Osteocyte (in vitro differentiated cells): ENCODE results near the gene ERP27. TPM values are rescaled to one million over a fixed set of nuclear protein-coding genes. Genes with fewer than 3 reads are reported as not detected.

Source experiments
- DNase-seq: peaks from one replicate; pipeline ENCODE4 v3.0.0; 2021; ENCODE audit warnings: mixed read lengths; ENCODE audit not compliant: unreplicated experiment; ENCODE audit errors: extremely low spot score
- H3K27ac Mint-ChIP-seq: one replicate; pipeline ENCODE4 v1.8.0; 2021; ENCODE audit warnings: mild to moderate bottlenecking, mixed read lengths; ENCODE audit not compliant: unreplicated experiment
- H3K27me3 Mint-ChIP-seq: one replicate; pipeline ENCODE4 v1.8.0; 2021; ENCODE audit warnings: mixed read lengths; ENCODE audit not compliant: unreplicated experiment
- H3K36me3 Mint-ChIP-seq: one replicate; pipeline ENCODE4 v1.8.0; 2021; ENCODE audit warnings: mixed read lengths; ENCODE audit not compliant: unreplicated experiment
- H3K4me1 Mint-ChIP-seq: one replicate; pipeline ENCODE4 v1.8.0; 2021; ENCODE audit warnings: mixed read lengths; ENCODE audit not compliant: unreplicated experiment
- H3K4me3 Mint-ChIP-seq: one replicate; pipeline ENCODE4 v1.8.0; 2021; ENCODE audit warnings: mild to moderate bottlenecking, moderate library complexity, mixed read lengths; ENCODE audit not compliant: unreplicated experiment
- H3K9me3 Mint-ChIP-seq: one replicate; pipeline ENCODE4 v1.8.0; 2021; ENCODE audit warnings: mixed read lengths; ENCODE audit not compliant: unreplicated experiment
- CTCF ChIP-seq: fragments of 200-600 bp; sonication (generic); IDR thresholded peaks from 2 replicates; pipeline ENCODE4 v1.5.0; 2021; ENCODE audit warnings: antibody characterized with exemption, mild to moderate bottlenecking, moderate library complexity
- total RNA-seq: library from RNA; stranded (reverse); gene quantifications from 2 replicates; pipeline ENCODE4 v1.2.1, GENCODE V29; 2021

The ERP27 gene
- total RNA-seq, 1 donor from 2014 or later, result 0.70 TPM

GRCh38 chr12:14903386-14904098, 34.8 kb downstream of the ERP27 start:
- peaks cover 24% of the 10 kb centered on the region for H3K4me1 Mint-ChIP-seq
- no peaks in the 10 kb centered on the region for H3K27me3 Mint-ChIP-seq
- no peak overlapping the region for H3K4me3 Mint-ChIP-seq
- H3K9me3 Mint-ChIP-seq, result peaks cover 3% of the 10 kb centered on the region
- no peak for TF ChIP-seq CTCF
- no peaks in the 10 kb centered on the region for H3K36me3 Mint-ChIP-seq
- DNase-seq, result no peak
- no peak overlapping the region for H3K27ac Mint-ChIP-seq

GRCh38 chr12:14902465-14902864, 35.9 kb downstream of the ERP27 start:
- Mint-ChIP-seq H3K4me1 (peaks cover 24% of the 10 kb centered on the region), H3K27me3 (no peaks in the 10 kb centered on the region), H3K27ac (peak overlapping the region; percentile 81), H3K4me3 (no peak overlapping the region), H3K36me3 (no peaks in the 10 kb centered on the region), H3K9me3 (peaks cover 3% of the 10 kb centered on the region)
- no peak for DNase-seq
- no peak for TF ChIP-seq CTCF

- H3K4me1 Mint-ChIP-seq, result peaks cover 34% of the 10 kb centered on the region
- H3K36me3 Mint-ChIP-seq, result no peaks in the 10 kb centered on the region
- H3K27me3 Mint-ChIP-seq, result no peaks in the 10 kb centered on the region
- no peak for TF ChIP-seq CTCF
- no peak overlapping the region for H3K27ac Mint-ChIP-seq
- DNase-seq, result no peak
- no peak overlapping the region for H3K4me3 Mint-ChIP-seq
- H3K9me3 Mint-ChIP-seq, result peaks cover 3% of the 10 kb centered on the region
Observed at GRCh38 chr12:14901228-14901562, 37.1 kb downstream of the ERP27 start.

- Mint-ChIP-seq H3K9me3 (peaks cover 3% of the 10 kb centered on the region), H3K4me1 (peaks cover 38% of the 10 kb centered on the region), H3K27me3 (no peaks in the 10 kb centered on the region), H3K27ac (no peak overlapping the region), H3K4me3 (no peak overlapping the region), H3K36me3 (no peaks in the 10 kb centered on the region)
- DNase-seq, result no peak
- TF ChIP-seq CTCF, result no peak
Observed at GRCh38 chr12:14900521-14901227, 37.7 kb downstream of the ERP27 start.

- Mint-ChIP-seq H3K27ac (peak overlapping the region; percentile 37), H3K27me3 (no peaks in the 10 kb centered on the region), H3K36me3 (no peaks in the 10 kb centered on the region), H3K4me1 (peaks cover 30% of the 10 kb centered on the region), H3K9me3 (no peaks in the 10 kb centered on the region), H3K4me3 (no peak overlapping the region)
- no peak for DNase-seq
- no peak for TF ChIP-seq CTCF
Observed at GRCh38 chr12:14896521-14897169, 41.7 kb downstream of the ERP27 start.
